Activated CD4-positive, alpha-beta T cell treated with anti-CD3 and anti-CD28 coated beads for 24 hours (primary cell): ENCODE results near the gene GSTCD.

Experiments used
- DNase-seq, 2 donors: peaks; one replicate each; pipeline ENCODE4 v3.0.0-alpha.2; 2020; ENCODE audit warnings: low read depth in 2 of 2

Gene GSTCD

GRCh38 chr4:105887508-105887907, 178.9 kb downstream of the GSTCD start:
- DNase-seq = no peak

- no peak for DNase-seq
Measured at GRCh38 chr4:105894660-105895582, 186.3 kb downstream of the GSTCD start, which contains the start of gene NPNT. NPNT (plus strand) TSS chr4:105895471; CDS start chr4:105895653, 182 bp downstream.

GRCh38 chr4:105895583-105896460, 187.2 kb downstream of the GSTCD start:
- no peak for DNase-seq

DNA sequence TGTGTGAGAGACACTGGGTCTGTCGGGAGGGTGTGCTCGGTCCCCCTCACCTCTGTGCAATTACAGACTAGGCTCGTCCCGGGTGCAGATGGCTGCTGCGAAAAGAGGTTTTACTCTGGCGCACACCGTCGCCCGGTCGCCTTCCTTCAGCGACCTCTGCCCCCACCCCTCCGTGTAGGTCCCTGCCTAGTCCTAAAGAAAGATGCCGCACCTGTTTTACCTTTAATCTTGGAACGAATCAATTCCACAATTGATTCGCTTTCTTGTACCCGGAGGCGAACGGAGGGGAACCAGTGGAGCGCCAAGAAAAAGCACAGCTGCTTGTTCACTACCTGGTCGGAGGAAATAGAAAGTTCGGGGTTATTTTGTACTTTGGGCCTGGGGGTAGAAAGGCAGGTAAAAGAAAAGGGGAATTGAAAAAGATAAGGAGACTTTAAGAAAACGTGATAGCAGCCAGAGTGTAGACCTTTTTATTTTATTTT, 187.9 kb downstream of the GSTCD start:
- no peak for DNase-seq
